Measurements from ENCODE around the gene TKT.

GRCh38 chr3:53192608-53193007 lies 63.2 kb downstream of the TKT start:
- TF ChIP-seq, protein P1, sequence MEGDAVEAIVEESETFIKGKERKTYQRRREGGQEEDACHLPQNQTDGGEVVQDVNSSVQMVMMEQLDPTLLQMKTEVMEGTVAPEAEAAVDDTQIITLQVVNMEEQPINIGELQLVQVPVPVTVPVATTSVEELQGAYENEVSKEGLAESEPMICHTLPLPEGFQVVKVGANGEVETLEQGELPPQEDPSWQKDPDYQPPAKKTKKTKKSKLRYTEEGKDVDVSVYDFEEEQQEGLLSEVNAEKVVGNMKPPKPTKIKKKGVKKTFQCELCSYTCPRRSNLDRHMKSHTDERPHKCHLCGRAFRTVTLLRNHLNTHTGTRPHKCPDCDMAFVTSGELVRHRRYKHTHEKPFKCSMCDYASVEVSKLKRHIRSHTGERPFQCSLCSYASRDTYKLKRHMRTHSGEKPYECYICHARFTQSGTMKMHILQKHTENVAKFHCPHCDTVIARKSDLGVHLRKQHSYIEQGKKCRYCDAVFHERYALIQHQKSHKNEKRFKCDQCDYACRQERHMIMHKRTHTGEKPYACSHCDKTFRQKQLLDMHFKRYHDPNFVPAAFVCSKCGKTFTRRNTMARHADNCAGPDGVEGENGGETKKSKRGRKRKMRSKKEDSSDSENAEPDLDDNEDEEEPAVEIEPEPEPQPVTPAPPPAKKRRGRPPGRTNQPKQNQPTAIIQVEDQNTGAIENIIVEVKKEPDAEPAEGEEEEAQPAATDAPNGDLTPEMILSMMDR (IDR thresholded peaks at IDR 0.05) = no peak
- TF ChIP-seq POLR2A (IDR thresholded peaks at IDR 0.05) = no peak

Data from Peyer's patch (tissue), 4 donors.